NCI-H2081 treated with DMSO at 0.1 percent for 48 hours (cell line): ENCODE results near the gene LYPD6B.

Source experiments
- DNase-seq: peaks from one replicate; lab custom pipeline; 2025; lab: John Stamatoyannopoulos, UW

Gene LYPD6B

DNA sequence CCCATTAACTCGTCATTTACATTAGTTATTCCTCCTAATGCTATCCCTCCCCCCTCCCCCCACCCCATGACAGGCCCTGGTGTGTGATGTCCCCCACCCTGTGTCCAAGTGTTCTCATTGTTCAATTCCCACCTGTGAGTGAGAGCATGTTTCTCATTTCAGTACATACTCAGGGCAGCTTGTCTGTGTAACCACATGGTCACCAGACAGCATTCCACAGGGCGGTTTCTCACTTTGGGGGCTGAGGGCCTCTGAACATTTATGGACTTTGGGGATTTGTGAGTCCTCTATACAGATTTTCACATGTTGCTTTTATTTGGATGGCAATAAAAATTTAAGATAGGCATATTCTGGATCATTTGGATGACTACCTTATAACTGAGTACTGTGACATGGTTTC lies 84.0 kb downstream of the LYPD6B start:
- no peak for DNase-seq

DNA sequence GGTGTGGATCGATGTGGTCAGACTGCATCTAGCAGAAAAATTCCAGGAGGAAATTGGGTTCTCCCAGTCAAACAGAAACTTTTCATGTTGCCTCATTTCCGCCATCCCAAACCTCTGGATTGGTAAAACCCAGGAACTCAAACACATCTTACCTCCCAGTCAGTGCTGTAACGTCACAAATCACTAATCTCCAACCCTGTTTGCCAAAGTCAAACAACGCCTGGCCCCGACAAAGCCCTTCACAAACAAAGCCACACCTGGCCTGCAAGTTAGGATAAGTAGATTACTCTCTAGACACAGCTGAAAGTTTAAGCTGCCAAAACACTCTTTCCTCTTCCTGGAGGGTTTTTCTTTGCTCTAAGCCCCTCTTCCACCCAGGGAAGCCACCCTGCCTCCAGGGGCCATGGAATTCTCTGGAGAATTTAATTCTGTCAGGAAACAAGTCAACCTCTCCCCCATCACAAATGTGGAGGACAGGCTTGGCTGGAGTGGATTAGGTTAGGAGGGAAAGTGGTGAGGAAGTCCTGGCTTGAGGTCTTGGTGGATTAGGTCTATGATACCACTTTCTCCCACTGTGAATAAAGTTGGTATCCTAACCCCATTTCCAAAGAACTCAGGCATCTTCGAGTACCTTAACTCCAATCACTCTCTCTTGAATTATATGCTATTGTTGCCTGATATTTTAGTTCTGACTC lies 86.7 kb downstream of the LYPD6B start:
- DNase-seq = no peak

DNA sequence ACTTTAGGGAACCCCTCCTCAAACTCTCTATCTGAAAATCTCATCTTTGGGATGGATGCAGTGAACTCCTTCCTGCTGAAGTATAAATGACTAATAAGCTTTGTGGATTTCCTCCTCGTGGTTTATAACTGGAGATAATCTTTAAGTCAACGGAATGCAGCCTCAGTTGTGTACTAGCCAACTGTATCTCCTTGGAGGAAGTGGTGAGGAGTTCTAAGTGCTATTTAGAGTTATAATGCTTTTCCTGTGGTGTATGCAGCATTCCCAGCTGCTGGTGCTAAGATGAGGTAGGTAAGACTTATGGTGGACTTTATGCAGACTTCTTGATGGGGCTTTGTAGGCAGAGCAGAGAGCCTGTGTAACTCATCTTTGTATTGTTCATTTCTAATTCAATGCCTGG lies 90.9 kb downstream of the LYPD6B start:
- no peak for DNase-seq

DNA sequence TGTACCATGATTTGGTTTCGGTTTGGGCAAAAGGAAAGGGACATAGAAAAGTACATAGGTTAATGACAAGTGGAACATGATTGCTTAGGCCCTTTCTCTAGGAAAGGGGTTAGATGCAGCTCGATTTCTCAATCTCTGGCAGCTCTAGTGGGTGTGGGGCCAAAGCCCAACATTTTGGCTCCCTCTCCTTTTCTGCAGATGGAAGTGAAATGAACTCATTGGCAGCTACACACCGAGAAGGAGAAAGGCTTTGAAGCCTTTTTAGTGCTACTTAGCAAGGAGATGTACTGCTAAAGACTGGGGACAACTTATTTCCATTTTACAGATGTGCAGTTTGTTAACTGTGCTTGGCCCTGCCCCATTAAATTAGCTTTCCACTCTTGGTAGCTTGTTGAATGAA lies 93.8 kb downstream of the LYPD6B start:
- DNase-seq = no peak

DNA sequence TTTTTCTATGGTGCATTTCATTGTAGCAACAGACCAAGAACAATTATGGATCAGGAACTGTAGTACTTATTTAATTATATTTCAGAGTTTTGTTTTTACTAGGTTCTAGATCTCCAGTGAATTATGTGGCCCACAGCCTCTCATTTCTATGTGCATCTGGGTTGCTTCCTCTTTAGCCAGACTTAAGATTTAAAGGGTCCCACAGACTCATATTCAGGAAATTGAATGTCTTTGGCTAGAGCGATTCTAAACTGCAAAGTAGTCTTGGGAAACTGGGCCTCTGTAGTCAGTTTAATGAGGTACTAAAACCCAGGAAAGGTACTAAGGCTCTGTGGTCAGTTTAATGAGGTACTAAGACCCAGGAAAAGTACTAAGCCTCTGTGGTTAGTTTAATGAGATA lies 94.4 kb downstream of the LYPD6B start:
- no peak for DNase-seq

DNA sequence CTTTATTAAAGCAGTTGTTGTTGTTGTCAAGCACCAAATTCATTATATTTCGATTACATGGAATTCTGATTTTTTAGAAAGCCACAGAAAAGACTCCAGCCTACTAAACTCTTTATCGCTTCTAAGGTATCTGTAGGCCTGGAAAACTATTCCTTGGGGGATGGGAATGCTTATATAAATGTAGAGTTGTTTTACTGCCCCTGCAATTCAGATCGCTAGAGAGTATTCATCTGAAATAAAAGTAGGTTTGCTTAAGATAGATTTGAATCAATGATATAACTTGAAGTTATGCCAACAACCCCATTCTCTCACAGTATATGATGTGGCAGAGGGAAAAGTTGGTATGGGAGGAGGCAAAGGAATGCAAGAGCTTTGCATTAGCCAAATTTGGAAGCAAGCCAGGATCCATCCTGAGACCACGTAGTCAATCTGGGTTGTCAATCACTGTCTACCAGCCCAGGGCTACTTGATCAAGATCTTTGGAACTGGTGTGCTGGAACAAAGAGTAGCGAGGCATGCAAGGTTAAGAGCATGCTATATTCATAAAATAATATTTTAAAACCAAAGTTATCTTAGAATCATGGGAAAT lies 95.9 kb downstream of the LYPD6B start:
- no peak for DNase-seq

DNA sequence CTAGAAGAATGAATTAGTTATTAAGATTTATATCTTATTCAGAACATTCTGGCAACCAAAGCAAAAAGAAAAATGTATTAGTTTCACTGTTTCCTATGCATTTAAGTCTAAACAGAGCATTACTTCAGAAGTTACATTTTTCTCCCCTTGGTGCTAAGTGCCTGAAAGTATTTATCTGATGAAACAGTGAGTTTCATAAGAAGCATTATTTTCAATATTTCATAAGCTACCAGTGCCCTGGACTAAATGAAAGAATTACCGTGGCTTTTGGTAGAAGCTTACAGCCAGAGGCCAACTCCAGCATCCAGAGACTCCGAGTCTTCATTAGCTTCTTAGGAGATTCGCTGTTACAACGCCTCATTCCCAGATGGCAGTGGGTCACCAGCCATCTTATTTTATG lies 97.6 kb downstream of the LYPD6B start:
- DNase-seq = no peak

DNA sequence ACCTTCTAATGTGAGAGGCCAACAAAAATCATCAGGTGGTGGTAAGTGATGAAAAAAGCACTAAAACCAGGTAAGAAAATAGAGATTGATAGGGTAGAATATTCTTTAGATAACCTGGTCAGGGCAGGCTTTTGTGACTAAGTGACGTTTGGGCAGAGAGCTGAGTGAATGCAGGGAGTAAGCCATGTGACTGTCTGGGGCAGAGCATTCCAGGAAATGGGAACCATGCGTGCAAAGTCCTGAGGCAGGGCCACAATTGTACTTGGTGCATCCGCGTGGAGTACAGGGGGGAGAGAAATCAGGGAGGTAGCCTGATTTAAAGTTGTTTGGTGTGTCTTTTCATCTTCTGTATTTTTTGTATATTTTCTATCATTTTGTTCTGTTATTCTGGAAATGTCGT lies 102.5 kb downstream of the LYPD6B start:
- no peak for DNase-seq

DNA sequence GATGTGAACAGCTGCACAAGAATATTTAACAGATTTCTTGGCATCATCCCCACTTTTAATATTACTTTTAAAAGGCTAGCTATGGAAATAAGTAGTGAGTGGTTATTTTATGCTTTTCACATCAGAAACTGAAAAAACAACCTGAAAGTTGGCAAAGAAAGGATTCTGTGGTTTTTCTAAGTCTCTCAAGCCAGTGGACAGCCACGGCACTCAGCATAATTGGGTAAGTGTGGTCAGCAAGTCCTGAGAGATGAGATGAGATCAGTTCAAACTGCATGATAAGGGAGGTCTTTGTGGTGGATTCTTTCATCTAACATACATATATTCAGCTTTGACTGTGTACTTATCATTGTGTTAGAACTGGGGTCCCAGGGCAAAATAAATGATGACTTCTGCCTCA lies 105.2 kb downstream of the LYPD6B start:
- no peak for DNase-seq

DNA sequence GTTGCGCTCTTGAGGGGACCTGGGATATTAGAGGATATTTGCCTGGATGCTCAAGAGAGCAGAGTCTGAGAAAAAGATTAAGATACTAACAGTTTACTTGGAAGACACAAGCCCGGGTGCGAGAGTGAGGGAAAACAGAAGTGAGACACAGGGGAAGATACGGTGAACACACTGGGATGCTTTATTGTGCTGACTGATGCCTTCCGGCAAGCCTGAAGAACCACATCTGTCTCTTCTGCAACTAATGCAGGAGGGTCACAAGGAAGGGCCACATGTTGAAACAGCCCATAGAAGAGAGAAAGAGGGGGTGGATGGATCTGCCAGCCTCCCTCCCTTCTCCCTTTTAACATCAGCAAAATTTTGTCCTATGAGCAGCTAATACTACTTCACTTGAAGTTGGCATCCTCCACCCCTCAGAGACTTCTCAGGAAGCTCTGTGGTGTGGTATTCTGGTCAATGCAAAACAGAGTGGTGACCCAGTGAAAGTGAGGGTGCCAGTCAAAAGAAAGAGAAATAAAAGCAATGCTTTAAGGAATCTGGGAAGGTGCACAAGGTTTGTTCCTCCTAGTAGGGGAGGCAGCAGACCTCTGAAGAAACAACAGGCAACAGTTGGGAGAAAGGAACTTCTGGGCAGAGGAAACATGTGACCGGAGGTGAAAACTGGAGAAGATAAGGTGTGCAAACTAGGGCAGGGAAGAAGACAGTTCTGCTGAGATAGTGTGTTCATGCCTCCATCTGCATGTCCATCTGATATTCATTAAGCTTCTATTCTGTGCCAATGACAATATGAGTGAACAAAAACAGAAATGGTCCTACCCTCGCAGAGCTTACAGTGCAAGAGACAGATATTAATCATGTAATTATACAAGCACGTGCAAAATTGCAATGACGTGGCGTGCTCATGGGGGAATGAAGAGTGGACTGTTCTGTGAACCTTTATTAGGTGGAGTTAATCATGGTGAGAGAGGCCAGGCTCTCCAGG lies 107.1 kb downstream of the LYPD6B start:
- no peak for DNase-seq

DNA sequence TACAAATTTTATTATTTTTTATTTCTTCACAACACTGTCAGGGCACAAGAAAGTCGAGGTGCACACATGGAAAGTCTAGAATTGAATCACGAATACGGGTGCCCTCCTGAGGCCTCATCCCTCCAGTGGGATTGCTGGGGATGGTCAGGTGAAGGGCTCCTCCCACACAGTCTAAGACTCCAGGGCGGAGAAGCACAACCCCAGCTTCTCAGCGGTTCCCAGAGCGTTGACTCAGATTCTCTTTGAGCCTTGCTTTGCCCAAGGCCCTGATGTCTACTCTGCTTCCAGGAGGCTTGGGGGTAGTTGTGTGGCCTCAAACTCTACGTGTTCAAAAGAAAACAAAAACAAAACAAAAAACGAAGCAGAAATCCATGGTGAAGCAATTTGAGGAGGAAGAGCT lies 108.4 kb downstream of the LYPD6B start:
- DNase-seq = no peak

DNA sequence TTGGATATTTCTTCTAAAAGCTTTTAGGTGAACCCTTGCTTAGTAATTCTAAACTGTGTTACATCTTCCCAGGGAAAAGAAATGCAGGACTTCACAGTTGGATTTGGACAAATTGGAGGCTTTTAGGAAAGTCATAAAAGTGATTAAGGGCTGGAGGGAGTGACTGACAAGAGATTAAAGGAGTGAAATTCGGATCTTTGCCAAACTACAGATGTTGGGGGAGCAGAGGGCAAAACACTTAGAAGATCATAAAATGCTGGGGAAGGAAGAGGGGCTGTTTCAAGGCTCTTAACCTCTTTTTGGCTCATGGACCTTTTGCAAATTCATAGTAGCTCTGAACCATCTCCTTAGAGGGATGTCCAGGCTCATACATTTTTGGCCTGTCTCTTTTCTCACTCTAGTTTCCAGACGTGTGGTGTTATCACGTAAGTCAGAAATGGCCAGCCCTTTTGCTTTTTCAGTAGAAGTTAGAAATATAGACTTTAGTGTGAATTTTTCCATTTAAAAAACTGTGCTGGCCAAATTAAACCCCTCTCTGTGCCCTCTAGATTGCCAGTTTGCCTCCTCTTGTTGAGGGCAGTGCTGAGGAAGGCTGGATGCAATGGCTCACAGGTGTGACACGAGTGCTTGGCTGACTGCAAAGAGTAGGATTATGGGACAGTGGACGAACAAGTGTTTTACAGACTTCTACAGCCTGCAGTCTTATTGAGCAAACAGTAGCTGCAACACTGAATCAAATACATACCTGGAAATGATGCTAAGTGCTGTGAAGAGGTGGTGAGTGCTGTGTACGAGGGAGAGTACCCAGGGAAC lies 109.9 kb downstream of the LYPD6B start:
- no peak for DNase-seq

DNA sequence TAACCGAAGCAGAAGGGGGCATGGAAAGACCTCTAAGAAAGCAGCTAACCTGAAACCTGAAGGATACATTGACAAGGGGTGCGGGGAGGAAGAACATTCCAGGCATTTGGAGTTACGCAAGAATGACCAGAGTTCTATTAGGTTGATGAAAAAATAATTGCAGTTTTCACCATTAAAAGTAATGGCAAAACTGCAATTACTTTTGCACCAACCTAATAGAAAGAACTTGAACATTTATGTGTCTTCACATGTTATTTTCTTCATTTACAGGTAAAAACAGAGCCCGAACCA lies 110.5 kb downstream of the LYPD6B start:
- DNase-seq = no peak

DNA sequence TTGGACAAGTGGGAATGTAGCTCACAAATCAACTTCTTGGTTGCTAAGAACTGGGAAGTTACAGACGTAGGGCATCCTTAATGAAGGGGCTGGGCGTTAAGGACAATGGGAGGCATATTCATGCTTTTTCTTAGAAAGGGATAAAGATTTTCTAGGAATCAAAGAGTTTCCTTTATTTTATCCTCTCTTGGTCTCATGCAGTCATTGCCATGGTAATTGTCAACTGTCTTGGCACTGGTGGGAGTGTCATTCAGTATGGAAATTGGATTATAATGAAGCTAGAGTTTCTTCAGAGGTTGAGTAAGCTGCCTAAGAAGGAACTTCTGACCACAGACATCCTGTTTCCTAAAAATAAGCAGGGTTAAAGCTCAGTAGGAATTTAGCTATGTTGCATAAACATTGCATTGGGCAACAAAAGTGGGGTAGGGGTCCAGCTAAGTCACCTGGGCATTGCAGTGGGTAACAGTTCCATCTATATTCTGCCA lies 114.0 kb downstream of the LYPD6B start:
- DNase-seq = no peak

DNA sequence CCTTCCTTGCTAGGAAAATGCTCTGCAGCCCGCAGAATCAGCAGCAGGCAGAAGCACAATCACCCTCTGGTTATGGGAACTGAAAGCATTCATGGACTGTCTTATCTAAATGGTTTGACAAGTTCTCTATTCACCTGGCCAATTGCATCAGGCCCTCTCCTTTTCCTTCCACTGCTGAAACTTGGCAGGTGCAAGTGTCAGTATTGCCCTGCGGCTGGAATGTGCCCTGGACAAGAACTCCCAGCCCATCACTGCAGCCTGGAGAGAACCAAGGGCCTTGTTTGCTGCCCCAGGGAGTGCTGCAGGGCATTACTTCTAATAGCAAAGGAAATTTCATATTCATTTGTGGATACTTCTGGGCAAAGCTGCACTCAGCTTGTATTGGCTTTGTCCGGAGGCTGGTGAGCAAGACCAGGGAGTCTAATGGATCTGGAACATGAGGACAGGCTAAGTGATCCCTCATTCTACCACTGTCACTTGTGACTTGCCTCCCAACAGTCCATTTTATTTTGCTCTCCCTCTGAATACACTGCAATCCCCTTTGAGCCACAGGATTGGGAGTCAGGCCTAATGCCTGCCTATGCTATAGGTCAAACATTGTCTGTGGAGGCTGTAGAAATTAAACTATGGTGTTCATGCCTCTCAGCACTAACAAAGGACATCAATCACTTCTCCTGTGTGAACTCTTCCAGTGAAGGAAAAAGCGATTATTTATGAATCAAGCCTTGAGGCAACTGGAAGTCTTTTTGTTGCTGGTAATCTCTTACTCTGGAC lies 116.9 kb downstream of the LYPD6B start:
- no peak for DNase-seq

DNA sequence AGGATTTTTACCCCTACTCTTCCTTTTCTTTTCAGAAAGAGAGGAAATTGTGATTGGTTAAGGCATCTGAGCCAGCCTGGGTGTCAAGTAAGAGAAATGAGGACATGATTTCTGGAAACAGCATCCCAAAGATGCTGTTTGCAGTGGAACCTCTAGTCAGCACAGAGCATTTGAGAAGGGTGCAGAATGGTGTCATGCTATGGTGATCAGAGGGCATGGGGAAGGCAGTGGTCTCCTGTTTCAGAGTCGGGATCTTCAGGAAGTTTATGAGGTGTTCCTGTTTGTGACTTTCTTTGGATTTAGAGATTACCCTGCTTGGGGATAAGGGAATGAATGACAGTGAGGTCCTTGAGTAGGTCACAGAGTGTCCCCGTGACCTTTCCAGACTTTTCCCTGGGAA lies 117.5 kb downstream of the LYPD6B start:
- no peak for DNase-seq

DNA sequence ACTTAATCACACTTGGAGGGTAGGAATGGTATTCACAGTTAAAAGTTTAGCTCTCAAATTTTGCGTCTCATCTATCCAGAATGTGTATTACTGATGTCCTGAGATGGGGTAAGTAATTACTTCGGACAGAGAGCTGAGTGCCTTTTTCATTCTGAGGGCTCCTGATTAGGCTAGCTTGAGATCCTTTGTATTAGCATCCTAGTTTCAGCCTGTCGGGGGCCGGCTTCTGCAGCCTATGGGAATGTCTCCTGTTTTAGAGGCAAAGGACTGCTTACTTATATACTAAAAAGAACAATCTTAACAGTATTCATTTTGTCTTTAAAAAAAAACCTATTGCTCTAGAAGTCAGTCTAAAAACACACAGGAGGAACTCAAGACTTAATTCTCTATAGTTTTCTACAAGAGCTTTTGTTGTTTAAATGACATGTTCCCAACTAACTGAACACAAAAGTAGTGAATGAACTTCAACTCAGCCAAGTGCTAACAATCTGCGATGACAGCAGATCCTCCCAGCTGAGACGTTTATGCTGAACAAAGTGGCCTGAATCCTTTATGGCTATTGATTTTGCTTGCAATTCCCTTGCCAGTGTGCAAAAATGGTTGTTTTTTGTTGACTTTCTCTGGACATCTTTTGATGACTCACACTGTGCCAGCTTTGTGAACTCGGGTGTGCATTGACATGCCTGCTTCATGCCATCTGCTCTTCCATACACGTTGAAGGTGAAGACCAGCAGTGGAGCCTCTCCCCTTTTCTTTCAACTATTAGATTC lies 118.7 kb downstream of the LYPD6B start:
- DNase-seq = no peak

DNA sequence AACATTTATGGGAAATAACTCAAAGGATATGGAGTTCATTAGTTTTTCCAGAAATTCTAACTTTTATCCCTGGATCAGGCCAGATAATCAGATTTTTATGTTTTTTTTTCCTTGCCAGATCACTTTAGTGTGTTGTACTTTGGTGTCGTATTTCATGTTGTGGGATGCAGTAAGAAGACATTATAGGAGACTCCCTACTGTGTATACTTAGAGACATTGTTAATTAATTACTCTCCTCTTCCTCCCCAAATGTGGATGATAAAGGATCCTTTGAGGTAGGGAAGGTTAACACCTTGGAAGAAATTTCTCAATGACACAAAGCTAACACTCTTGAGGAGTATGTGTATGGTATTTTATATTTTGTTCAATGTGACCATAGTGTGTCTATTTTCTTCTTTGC lies 120.5 kb downstream of the LYPD6B start:
- no peak for DNase-seq

DNA sequence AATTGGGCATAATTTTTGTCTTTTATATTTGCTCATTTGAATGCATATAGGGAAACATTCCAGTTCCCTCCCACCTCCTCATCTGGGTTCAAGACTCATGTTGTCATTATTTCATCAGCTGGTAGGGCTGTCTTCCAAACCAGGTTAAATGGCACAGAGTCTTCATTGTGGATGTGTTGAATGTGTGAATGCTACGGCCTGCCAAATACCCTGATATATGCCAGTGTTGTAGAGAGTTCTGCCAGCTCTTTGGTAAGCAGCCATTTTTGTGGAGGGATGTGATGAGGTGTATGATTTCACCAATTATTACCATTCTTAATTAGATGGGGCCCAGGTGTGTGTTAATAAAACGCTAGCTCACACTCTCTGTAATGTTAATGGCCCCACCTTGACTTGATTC lies 121.7 kb downstream of the LYPD6B start:
- no peak for DNase-seq

DNA sequence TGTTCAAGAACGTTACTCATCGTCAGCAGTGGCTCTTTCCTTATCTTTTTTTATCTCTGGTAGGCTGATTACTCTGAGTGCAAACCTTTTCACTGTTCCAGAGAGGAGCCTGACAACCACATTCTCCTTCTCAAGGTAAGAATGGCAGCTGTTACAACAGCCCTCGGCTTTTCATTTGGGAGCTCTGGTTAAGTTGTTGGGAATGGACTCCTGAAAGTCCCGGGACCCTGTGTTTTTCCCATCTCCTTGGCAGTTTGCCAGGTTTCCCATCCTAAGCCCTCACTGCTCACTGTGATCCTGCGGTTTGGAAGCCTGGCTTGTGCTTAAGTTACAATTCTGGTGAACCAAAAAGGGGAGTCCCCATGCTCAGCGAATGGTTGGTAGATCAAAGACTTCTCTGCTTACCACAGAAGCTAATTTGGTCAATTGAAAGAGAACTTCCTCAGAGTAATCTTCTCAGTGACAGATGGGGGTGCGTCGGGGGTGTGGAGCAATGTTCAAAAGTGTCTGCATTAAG lies 122.3 kb downstream of the LYPD6B start:
- DNase-seq = no peak
